GM21576 (cell line): ENCODE measurements around the gene CLEC4F.
A peak's percentile ranks its signal among the peaks of the same experiment; 100 is the strongest.

Experiments
- ATAC-seq: cut with Tn5 transposase; IDR thresholded peaks from one replicate; pipeline ENCODE4 v1.9.1; 2021; ENCODE audit warnings: mild to moderate bottlenecking, moderate library complexity; ENCODE audit not compliant: unreplicated experiment

Gene CLEC4F

GRCh38 chr2:70820499-70820898 is at the start of gene CLEC4F:
TSS of gene CLEC4F (minus strand) at chr2:70820599. CDS start at chr2:70820523, 76 bp downstream.
- no peak for ATAC-seq

- ATAC-seq: no peak
Measured at GRCh38 chr2:70868970-70869369, 48.6 kb upstream of the CLEC4F start.

- no peak for ATAC-seq
Measured at GRCh38 chr2:70861777-70862625, 41.6 kb upstream of the CLEC4F start.

- no peak for ATAC-seq
Measured at GRCh38 chr2:70855667-70856066, 35.3 kb upstream of the CLEC4F start.

GRCh38 chr2:70854411-70854810 is 34.0 kb upstream of the CLEC4F start:
- no peak for ATAC-seq

- no peak for ATAC-seq
Measured at GRCh38 chr2:70852824-70853223, 32.4 kb upstream of the CLEC4F start.

GRCh38 chr2:70851704-70852103 is 31.3 kb upstream of the CLEC4F start:
- peak; percentile 69 for ATAC-seq

GRCh38 chr2:70850925-70851324 is 30.5 kb upstream of the CLEC4F start:
- ATAC-seq: no peak

- ATAC-seq: no peak
Measured at GRCh38 chr2:70842401-70842800, 22.0 kb upstream of the CLEC4F start.

GRCh38 chr2:70837980-70838925 is 17.9 kb upstream of the CLEC4F start:
- no peak for ATAC-seq

GRCh38 chr2:70835643-70836042 is 15.2 kb upstream of the CLEC4F start, which contains the start of gene CD207:
TSS of gene CD207 (minus strand) at chr2:70835816. CDS start at chr2:70835776, 40 bp downstream.
- no peak for ATAC-seq

GRCh38 chr2:70834881-70835280 is 14.5 kb upstream of the CLEC4F start:
- ATAC-seq: no peak

- ATAC-seq: no peak
Measured at GRCh38 chr2:70834106-70834505, 13.7 kb upstream of the CLEC4F start.

GRCh38 chr2:70833246-70833645 is 12.8 kb upstream of the CLEC4F start:
- ATAC-seq: no peak

GRCh38 chr2:70832386-70832785 is 12.0 kb upstream of the CLEC4F start:
- ATAC-seq: no peak

- no peak for ATAC-seq
Measured at GRCh38 chr2:70831861-70832260, 11.5 kb upstream of the CLEC4F start.

GRCh38 chr2:70830366-70830765 is 10.0 kb upstream of the CLEC4F start:
- no peak for ATAC-seq

- no peak for ATAC-seq
Measured at GRCh38 chr2:70829916-70830315, 9.5 kb upstream of the CLEC4F start.

GRCh38 chr2:70828914-70829824 is 8.8 kb upstream of the CLEC4F start:
- ATAC-seq: no peak

GRCh38 chr2:70828115-70828514 is 7.7 kb upstream of the CLEC4F start:
- no peak for ATAC-seq

GRCh38 chr2:70827388-70827787 is 7.0 kb upstream of the CLEC4F start:
- ATAC-seq: no peak
